ENCODE data around the gene BATF3. TPM values are rescaled to one million over a fixed set of nuclear protein-coding genes. Genes with fewer than 3 reads are reported as not detected.
A peak's percentile ranks its signal among the peaks of the same experiment; 100 is the strongest.

The BATF3 gene
- total and polyA plus RNA-seq, 9 of the 15 experiments (the other 6 are each of a cell fraction or from before 2014, with no cell fraction given), result 0.40 to 3.8 (median 2.0) TPM

- TF ChIP-seq AFF4 (CRISPR knock-in tag; IDR thresholded peaks at IDR 0.05) (no peak), ID3 (CRISPR knock-in tag; IDR thresholded peaks at IDR 0.05) (no peak), ID3 (tag; IDR thresholded peaks at IDR 0.05) (no peak), ZNF785 (CRISPR knock-in tag; IDR thresholded peaks at IDR 0.05) (no peak), HMGN3 (IDR thresholded peaks at IDR 0.05; ENCODE audit: borderline replicate concordance, extremely low read depth, insufficient read length, low read depth, low read length) (no peak), MXD1 (CRISPR knock-in tag; IDR thresholded peaks at IDR 0.05; ENCODE audit: borderline replicate concordance, poor library complexity, severe bottlenecking) (no peak), TGIF2 (CRISPR knock-in tag; IDR thresholded peaks at IDR 0.05) (no peak), ZNF124 (CRISPR knock-in tag; IDR thresholded peaks at IDR 0.05) (no peak), NR2C1 (IDR thresholded peaks at IDR 0.05) (no peak), NR2C1 (tag; IDR thresholded peaks at IDR 0.05) (no peak), BMI1 (IDR thresholded peaks at IDR 0.05; ENCODE audit: low read length) (no peak), MNT (conservative IDR thresholded peaks at IDR 0.05) (no peak), ZBTB2 (IDR thresholded peaks at IDR 0.05) (no peak), LCOR (CRISPR knock-in tag; IDR thresholded peaks at IDR 0.05) (0 out of 2 replicates have a peak, but pooled peaks have one; percentile 20), ZNF143 (CRISPR knock-in tag; IDR thresholded peaks at IDR 0.05) (no peak), SAFB (IDR thresholded peaks at IDR 0.05; ENCODE audit: borderline replicate concordance, low read depth, low read length) (no peak), ATF1 (CRISPR knock-in tag; IDR thresholded peaks at IDR 0.05) (no peak), ATF1 (tag; IDR thresholded peaks at IDR 0.05) (no peak), TEAD4 (IDR thresholded peaks at IDR 0.05; ENCODE audit: low read length) (peak; percentile 56; the same call in 1 of the 2 replicates), TEAD4 (CRISPR knock-in tag; IDR thresholded peaks at IDR 0.05; ENCODE audit: borderline replicate concordance) (no peak), XRCC5 (IDR thresholded peaks at IDR 0.05; ENCODE audit: low read depth, low read length) (no peak)
These were observed 22.0 kb upstream of the BATF3 start (continued) for GRCh38 chr1:212721388-212722247.
